GM21526 (cell line): ENCODE data around the gene SPP2.

Source experiments
- ATAC-seq: cut with Tn5 transposase; IDR thresholded peaks from one replicate; pipeline ENCODE4 v1.9.1; 2021; ENCODE audit warnings: moderate library complexity; ENCODE audit not compliant: unreplicated experiment, low FRiP score

Gene SPP2

GRCh38 chr2:234050455-234051135 is at the start of gene SPP2:
SPP2 (plus strand) TSS chr2:234050702; CDS start chr2:234050787, 85 bp downstream.
- no peak for ATAC-seq

- ATAC-seq: no peak
Measured at GRCh38 chr2:234001380-234002160, 48.9 kb upstream of the SPP2 start.

GRCh38 chr2:234002281-234002680 is 48.2 kb upstream of the SPP2 start:
- ATAC-seq: no peak

GRCh38 chr2:234003972-234004617 is 46.4 kb upstream of the SPP2 start:
- ATAC-seq: no peak

- no peak for ATAC-seq
Measured at GRCh38 chr2:234005126-234005525, 45.4 kb upstream of the SPP2 start.

- ATAC-seq: no peak
Measured at GRCh38 chr2:234006501-234006900, 44.0 kb upstream of the SPP2 start.

GRCh38 chr2:234014427-234014826 is 36.1 kb upstream of the SPP2 start:
- no peak for ATAC-seq

GRCh38 chr2:234015861-234016260 is 34.6 kb upstream of the SPP2 start:
- no peak for ATAC-seq

GRCh38 chr2:234019896-234020295 is 30.6 kb upstream of the SPP2 start:
- ATAC-seq: no peak

GRCh38 chr2:234020332-234020731 is 30.2 kb upstream of the SPP2 start:
- no peak for ATAC-seq

- ATAC-seq: no peak
Measured at GRCh38 chr2:234022424-234022823, 28.1 kb upstream of the SPP2 start.

GRCh38 chr2:234024304-234024703 is 26.2 kb upstream of the SPP2 start:
- ATAC-seq: no peak

- ATAC-seq: no peak
Measured at GRCh38 chr2:234025466-234025865, 25.0 kb upstream of the SPP2 start.

- no peak for ATAC-seq
Measured at GRCh38 chr2:234025891-234026401, 24.6 kb upstream of the SPP2 start.

GRCh38 chr2:234026693-234027254 is 23.7 kb upstream of the SPP2 start:
- ATAC-seq: no peak

- ATAC-seq: no peak
Measured at GRCh38 chr2:234027641-234028040, 22.9 kb upstream of the SPP2 start.

- no peak for ATAC-seq
Measured at GRCh38 chr2:234029150-234029733, 21.3 kb upstream of the SPP2 start.

GRCh38 chr2:234031207-234031606 is 19.3 kb upstream of the SPP2 start:
- no peak for ATAC-seq

- ATAC-seq: no peak
Measured at GRCh38 chr2:234032279-234032856, 18.1 kb upstream of the SPP2 start.

GRCh38 chr2:234033174-234033573 is 17.3 kb upstream of the SPP2 start:
- ATAC-seq: no peak
